Stimulated activated CD8-positive, alpha-beta memory T cell treated with anti-CD3 and anti-CD28 coated beads, Interleukin-7, amount 100 ng/mL, for 24 hours (primary cell): Measurements from ENCODE around the gene MPDZ.

Experiments
- DNase-seq: peaks from one replicate; pipeline ENCODE4 v3.0.0-alpha.2; 2020; ENCODE audit warnings: low read depth

Gene MPDZ

GRCh38 chr9:13139641-13140171 is 139.8 kb downstream of the MPDZ start:
- no peak for DNase-seq

- no peak for DNase-seq
These were observed 142.1 kb downstream of the MPDZ start for GRCh38 chr9:13137426-13137825.

- DNase-seq, result no peak
These were observed 147.5 kb downstream of the MPDZ start for GRCh38 chr9:13131991-13132390.

- no peak for DNase-seq
These were observed 148.1 kb downstream of the MPDZ start for GRCh38 chr9:13131416-13131815.

GRCh38 chr9:13128266-13128860 is 151.1 kb downstream of the MPDZ start:
- DNase-seq, result no peak

GRCh38 chr9:13127131-13127530 is 152.4 kb downstream of the MPDZ start:
- DNase-seq, result no peak

GRCh38 chr9:13125261-13125660 is 154.2 kb downstream of the MPDZ start:
- no peak for DNase-seq

- DNase-seq, result no peak
These were observed 156.6 kb downstream of the MPDZ start for GRCh38 chr9:13122756-13123369.

GRCh38 chr9:13118313-13118712 is 161.2 kb downstream of the MPDZ start:
- no peak for DNase-seq

GRCh38 chr9:13116292-13116691 is 163.2 kb downstream of the MPDZ start:
- no peak for DNase-seq

- DNase-seq, result no peak
These were observed 165.7 kb downstream of the MPDZ start for GRCh38 chr9:13113751-13114150.

- DNase-seq, result no peak
These were observed 166.3 kb downstream of the MPDZ start for GRCh38 chr9:13113216-13113615.

GRCh38 chr9:13111778-13112177 is 167.7 kb downstream of the MPDZ start:
- no peak for DNase-seq

GRCh38 chr9:13110766-13111417 is 168.6 kb downstream of the MPDZ start:
- no peak for DNase-seq

GRCh38 chr9:13109781-13110180 is 169.7 kb downstream of the MPDZ start:
- no peak for DNase-seq

- no peak for DNase-seq
These were observed 172.5 kb downstream of the MPDZ start for GRCh38 chr9:13107008-13107407.

- DNase-seq, result no peak
These were observed 178.4 kb downstream of the MPDZ start for GRCh38 chr9:13100914-13101572.

GRCh38 chr9:13095056-13095455 is 184.4 kb downstream of the MPDZ start:
- DNase-seq, result no peak

- no peak for DNase-seq
These were observed 188.9 kb downstream of the MPDZ start for GRCh38 chr9:13090628-13091027.

GRCh38 chr9:13089666-13090065 is 189.8 kb downstream of the MPDZ start:
- DNase-seq, result no peak

- no peak for DNase-seq
These were observed 190.6 kb downstream of the MPDZ start for GRCh38 chr9:13088720-13089427.

GRCh38 chr9:13083963-13084528 is 195.4 kb downstream of the MPDZ start:
- DNase-seq, result no peak
